DND-41 (cell line): ENCODE results near the gene TRMU.

Experiments
- ATAC-seq: fragments of 200-7000 bp; cut with Tn5 transposase; 3 replicates; pipeline ENCODE4 v1.9.1; 2021; ENCODE audit warnings: low read depth; ENCODE audit not compliant: insufficient read depth
- DNase-seq: peaks from one replicate; pipeline ENCODE4 v3.0.0-alpha.2; 2020
- H2AFZ ChIP-seq: 2 replicates; pipeline ENCODE4 v1.6.0; 2012; ENCODE audit warnings: low read depth, low read length
- H3K27ac ChIP-seq: 2 replicates; pipeline ENCODE4 v1.5.1; 2012; ENCODE audit warnings: low read length, inconsistent platforms
- H3K27me3 ChIP-seq: fragments of 200-600 bp; sonication (generic); 2 replicates; pipeline ENCODE4 v1.6.0; 2012; ENCODE audit warnings: low read length, mild to moderate bottlenecking, inconsistent platforms; ENCODE audit not compliant: insufficient read depth, poor library complexity
- H3K36me3 ChIP-seq: 2 replicates; pipeline ENCODE4 v1.5.1; 2012; ENCODE audit warnings: low read length, inconsistent platforms; ENCODE audit not compliant: insufficient read depth
- H3K4me1 ChIP-seq: 2 replicates; pipeline ENCODE4 v1.5.1; 2012; ENCODE audit warnings: mild to moderate bottlenecking, low read length; ENCODE audit not compliant: insufficient read depth
- H3K4me2 ChIP-seq: 2 replicates; pipeline ENCODE4 v1.6.0; 2012; ENCODE audit warnings: mild to moderate bottlenecking, moderate library complexity, low read length, inconsistent platforms; ENCODE audit not compliant: insufficient read depth
- H3K4me3 ChIP-seq, 2 experiments: fragments of 200-600 bp in 1 of 2; shearing (Covaris generic) in 1 of 2; 2 replicates each; pipeline ENCODE4 v1.5.1; 2012 to 2016; ENCODE audit warnings: inconsistent platforms in 2 of 2, low read length in 2 of 2, mild to moderate bottlenecking in 2 of 2, low read depth in 1 of 2, moderate library complexity in 1 of 2
- H3K79me2 ChIP-seq: 2 replicates; pipeline ENCODE4 v1.6.0; 2012; ENCODE audit warnings: low read length, inconsistent platforms; ENCODE audit not compliant: insufficient read depth
- H3K9ac ChIP-seq: 2 replicates; pipeline ENCODE4 v1.6.0; 2012; ENCODE audit warnings: low read depth, mild to moderate bottlenecking, inconsistent platforms, low read length, moderate library complexity
- H3K9me3 ChIP-seq: 2 replicates; pipeline ENCODE4 v1.5.1; 2012; ENCODE audit warnings: low read length, moderate library complexity, mild to moderate bottlenecking, inconsistent platforms; ENCODE audit not compliant: insufficient read depth, severe bottlenecking
- H4K20me1 ChIP-seq: 2 replicates; pipeline ENCODE4 v1.6.0; 2012; ENCODE audit warnings: low read length; ENCODE audit not compliant: insufficient read depth
- EZH2 ChIP-seq: IDR thresholded peaks from 3 replicates; pipeline ENCODE4 v1.6.1; 2012; ENCODE audit warnings: borderline replicate concordance, low read depth, mild to moderate bottlenecking, moderate library complexity, low read length, inconsistent platforms; ENCODE audit not compliant: severe bottlenecking
- TF ChIP-seq, protein P1 (sequence below): IDR thresholded peaks from 2 replicates; pipeline ENCODE4 v1.5.1; 2012; ENCODE audit warnings: borderline replicate concordance, low read length, moderate library complexity, mild to moderate bottlenecking; ENCODE audit not compliant: poor library complexity, severe bottlenecking; ENCODE audit errors: extremely low read depth

Gene TRMU

DNA sequence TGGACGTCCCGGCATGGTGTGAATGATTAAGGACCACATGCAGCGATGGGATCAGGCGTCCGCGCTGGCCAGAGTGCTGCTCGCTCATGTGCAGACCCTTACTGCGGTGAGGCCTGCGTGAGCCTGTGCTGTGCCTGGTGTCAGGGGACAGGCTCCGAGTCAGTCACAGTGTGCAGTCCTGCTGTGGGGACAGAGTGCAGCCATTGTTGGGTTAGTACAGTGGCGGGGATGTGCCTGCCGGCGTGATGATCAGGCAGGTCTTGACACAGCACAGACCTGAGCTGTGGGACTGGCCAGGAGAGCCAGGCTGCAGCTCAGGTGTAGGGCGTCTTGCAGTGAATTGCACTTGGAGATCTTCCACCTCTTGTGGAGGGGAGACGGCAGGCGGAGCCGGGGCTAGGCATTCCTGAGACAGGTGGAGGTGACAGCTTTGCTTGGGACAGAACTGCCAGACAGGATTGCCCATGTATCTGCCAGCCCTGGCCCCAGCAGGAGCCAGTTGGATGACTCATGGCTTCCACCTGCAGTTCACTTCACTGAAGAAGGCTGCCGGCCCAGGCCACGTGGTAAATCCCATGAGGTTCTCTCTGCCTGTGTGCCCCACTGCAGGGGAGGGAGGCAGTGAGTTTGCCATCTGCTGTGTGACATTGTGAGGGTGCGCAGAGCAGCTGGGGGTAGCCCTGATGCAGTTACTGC, 17.3 kb downstream of the TRMU start:
- ATAC-seq = peak; percentile 57
- Histone ChIP-seq H3K27me3 (no peaks in the 10 kb centered on the region), H3K4me1 (no peaks in the 10 kb centered on the region), H3K36me3 (peaks cover 96% of the 10 kb centered on the region), H3K27ac (no peak overlapping the region), H3K9me3 (no peaks in the 10 kb centered on the region), H3K4me2 (no peak overlapping the region), H3K79me2 (0 out of 2 replicates have a peak, but pooled peaks cover under 1% of the 10 kb centered on the region), H3K4me3 (no peak overlapping the region), H2AFZ (no peak overlapping the region), H3K9ac (no peak overlapping the region), H4K20me1 (peaks cover 50% of the 10 kb centered on the region)
- TF ChIP-seq, protein P1, sequence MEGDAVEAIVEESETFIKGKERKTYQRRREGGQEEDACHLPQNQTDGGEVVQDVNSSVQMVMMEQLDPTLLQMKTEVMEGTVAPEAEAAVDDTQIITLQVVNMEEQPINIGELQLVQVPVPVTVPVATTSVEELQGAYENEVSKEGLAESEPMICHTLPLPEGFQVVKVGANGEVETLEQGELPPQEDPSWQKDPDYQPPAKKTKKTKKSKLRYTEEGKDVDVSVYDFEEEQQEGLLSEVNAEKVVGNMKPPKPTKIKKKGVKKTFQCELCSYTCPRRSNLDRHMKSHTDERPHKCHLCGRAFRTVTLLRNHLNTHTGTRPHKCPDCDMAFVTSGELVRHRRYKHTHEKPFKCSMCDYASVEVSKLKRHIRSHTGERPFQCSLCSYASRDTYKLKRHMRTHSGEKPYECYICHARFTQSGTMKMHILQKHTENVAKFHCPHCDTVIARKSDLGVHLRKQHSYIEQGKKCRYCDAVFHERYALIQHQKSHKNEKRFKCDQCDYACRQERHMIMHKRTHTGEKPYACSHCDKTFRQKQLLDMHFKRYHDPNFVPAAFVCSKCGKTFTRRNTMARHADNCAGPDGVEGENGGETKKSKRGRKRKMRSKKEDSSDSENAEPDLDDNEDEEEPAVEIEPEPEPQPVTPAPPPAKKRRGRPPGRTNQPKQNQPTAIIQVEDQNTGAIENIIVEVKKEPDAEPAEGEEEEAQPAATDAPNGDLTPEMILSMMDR = no peak
- TF ChIP-seq EZH2 = no peak
- peak; percentile 42 for DNase-seq

DNA sequence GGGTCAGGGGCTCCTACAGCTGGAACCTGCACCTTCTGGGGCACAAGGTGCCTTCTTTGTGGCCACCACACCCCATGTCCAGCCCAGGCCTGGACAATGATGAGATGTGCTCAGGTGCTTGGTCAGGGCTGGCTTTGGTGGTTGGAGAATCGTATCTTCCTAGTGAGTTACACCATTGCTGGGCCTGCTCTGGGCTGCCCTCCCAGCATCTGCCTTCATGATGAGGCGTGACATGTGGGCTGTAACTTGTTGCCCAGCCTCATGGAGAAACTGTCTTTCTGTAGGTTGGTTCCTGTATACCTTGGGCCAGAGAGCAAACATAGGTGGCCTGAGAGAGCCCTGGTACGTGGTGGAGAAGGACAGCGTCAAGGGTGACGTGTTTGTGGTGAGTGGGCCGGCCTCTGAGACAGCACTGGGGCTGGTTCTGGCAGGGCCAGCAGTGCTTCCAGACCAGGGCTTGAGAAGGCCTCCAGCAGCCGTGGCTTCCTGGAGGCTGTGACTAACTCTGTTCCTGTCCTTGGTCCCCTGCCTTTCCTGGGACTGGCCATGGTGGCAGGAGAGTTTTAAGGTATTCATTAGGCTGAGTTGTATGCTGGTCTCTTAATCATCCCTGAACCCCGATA, 18.1 kb downstream of the TRMU start:
- TF ChIP-seq EZH2 = no peak
- TF ChIP-seq, protein P1 = no peak
- no peak overlapping the region for H3K4me3 ChIP-seq
- ATAC-seq (no peak), DNase-seq (no peak)
- H3K27me3 ChIP-seq = no peaks in the 10 kb centered on the region
- H3K79me2 ChIP-seq = no peaks in the 10 kb centered on the region
- H3K9me3 ChIP-seq = no peaks in the 10 kb centered on the region
- H3K27ac ChIP-seq = no peak overlapping the region
- H3K9ac ChIP-seq = no peak overlapping the region
- H3K4me2 ChIP-seq = no peak overlapping the region
- H3K36me3 ChIP-seq = peaks cover 89% of the 10 kb centered on the region
- H4K20me1 ChIP-seq = peaks cover 50% of the 10 kb centered on the region
- H3K4me1 ChIP-seq = no peaks in the 10 kb centered on the region
- H2AFZ ChIP-seq = no peak overlapping the region

DNA sequence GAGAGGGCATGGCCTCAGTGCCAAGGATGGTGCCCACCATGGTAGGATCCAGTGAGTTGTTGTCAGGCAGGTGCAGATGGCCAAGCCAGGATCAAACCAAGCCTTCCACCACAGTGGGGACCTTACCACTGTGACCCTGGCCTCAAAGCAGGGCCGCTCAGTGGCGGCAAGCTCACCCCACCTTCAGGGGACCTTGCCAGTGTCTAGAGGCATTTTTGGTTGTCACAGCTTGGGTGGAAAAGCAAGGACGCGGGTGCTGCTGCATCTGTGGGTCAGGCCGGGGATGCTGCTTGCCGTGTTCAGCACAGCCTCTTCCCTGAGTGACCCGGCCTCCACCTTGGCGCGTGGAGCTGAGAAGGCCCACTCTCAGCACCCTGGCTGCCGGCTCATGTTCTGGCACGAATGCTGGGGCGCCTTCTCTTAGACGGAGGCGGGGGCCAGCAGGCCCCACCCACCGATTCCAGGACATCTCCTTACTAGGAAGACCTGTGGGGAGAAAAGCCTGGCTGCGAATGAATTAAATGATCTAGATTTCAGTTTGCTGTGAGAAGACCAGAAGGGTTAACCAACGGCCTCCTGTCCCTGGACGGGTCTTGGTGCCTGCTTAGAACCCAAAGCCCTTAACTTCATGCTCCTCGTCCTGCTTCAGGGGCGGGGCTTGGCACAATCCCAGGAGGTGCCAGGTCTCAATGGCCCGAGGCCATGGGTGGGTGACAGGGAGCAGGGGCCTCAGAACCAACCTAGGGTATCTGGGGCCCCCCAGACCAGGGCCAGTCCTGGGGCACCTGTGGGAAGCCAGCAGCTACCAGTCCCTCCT, 18.9 kb downstream of the TRMU start:
- no peaks in the 10 kb centered on the region for H3K79me2 ChIP-seq
- H3K4me1 ChIP-seq = no peaks in the 10 kb centered on the region
- H3K4me2 ChIP-seq = no peak overlapping the region
- H3K27me3 ChIP-seq = no peaks in the 10 kb centered on the region
- TF ChIP-seq, protein P1 = peak; percentile 8
- no peak for TF ChIP-seq EZH2
- peaks cover 81% of the 10 kb centered on the region for H3K36me3 ChIP-seq
- H3K27ac ChIP-seq = no peak overlapping the region
- DNase-seq (no peak), ATAC-seq (no peak)
- H3K9ac ChIP-seq = no peak overlapping the region
- H3K4me3 ChIP-seq = no peak overlapping the region
- H3K9me3 ChIP-seq = no peaks in the 10 kb centered on the region
- no peak overlapping the region for H2AFZ ChIP-seq
- peaks cover 51% of the 10 kb centered on the region for H4K20me1 ChIP-seq
